Measurements from ENCODE around the gene SP6.

The SP6 gene

GRCh38 chr17:47847341-47848197, 3.4 kb downstream of the SP6 start:
- peak; percentile 12 for TF ChIP-seq CTCF (IDR thresholded peaks at IDR 0.05; ENCODE audit: low read length, missing control alignments)
- H3K4me3 ChIP-seq (replicated peaks; ENCODE audit: low read depth, low read length), result no peak overlapping the region
- DNase-seq (ENCODE audit: low read depth), result no peak

- H3K4me3 ChIP-seq (replicated peaks; ENCODE audit: low read depth, low read length), result no peak overlapping the region
- TF ChIP-seq CTCF (IDR thresholded peaks at IDR 0.05; ENCODE audit: low read length, missing control alignments), result no peak
- DNase-seq (ENCODE audit: low read depth), result no peak
Measured at GRCh38 chr17:47846716-47847340, 4.1 kb downstream of the SP6 start.

GRCh38 chr17:47845716-47846075, 5.3 kb downstream of the SP6 start:
- DNase-seq (ENCODE audit: low read depth), result no peak
- TF ChIP-seq CTCF (IDR thresholded peaks at IDR 0.05; ENCODE audit: low read length, missing control alignments), result no peak
- H3K4me3 ChIP-seq (replicated peaks; ENCODE audit: low read depth, low read length), result no peak overlapping the region

- DNase-seq (ENCODE audit: low read depth), result peak; percentile 41
- no peak overlapping the region for H3K4me3 ChIP-seq (replicated peaks; ENCODE audit: low read depth, low read length)
- peak; percentile 42 for TF ChIP-seq CTCF (IDR thresholded peaks at IDR 0.05; ENCODE audit: low read length, missing control alignments)
Measured at GRCh38 chr17:47844814-47845715, 5.9 kb downstream of the SP6 start.

- peak; percentile 31 for DNase-seq (ENCODE audit: low read depth)
- H3K4me3 ChIP-seq (replicated peaks; ENCODE audit: low read depth, low read length), result no peak overlapping the region
- TF ChIP-seq CTCF (IDR thresholded peaks at IDR 0.05; ENCODE audit: low read length, missing control alignments), result no peak
Measured at GRCh38 chr17:47844227-47844626, 6.7 kb downstream of the SP6 start.

- TF ChIP-seq CTCF (IDR thresholded peaks at IDR 0.05; ENCODE audit: low read length, missing control alignments), result no peak
- no peak overlapping the region for H3K4me3 ChIP-seq (replicated peaks; ENCODE audit: low read depth, low read length)
- no peak for DNase-seq (ENCODE audit: low read depth)
Measured at GRCh38 chr17:47843391-47843730, 7.6 kb downstream of the SP6 start.
